ENCODE measurements around the gene CBY1.

Gene CBY1

DNA sequence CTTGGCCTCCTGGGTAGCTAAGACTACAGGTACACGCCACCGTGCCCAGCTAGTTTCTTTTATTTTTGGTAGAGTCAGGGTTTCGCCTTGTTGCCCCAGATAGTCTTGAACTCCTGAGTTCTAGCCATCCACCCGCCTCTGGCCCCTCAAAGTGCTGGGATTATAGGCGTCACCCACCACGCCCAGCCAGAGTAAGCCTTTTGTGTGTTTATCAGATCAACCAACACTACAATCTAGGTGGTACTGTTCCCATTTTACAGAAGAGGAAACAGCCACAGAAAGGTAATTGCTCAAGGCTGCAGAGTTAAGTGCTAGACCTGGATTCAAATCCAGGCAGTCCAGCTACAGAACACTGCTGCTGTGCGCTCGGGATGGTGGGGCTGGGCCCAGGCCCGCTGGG lies 28.5 kb downstream of the CBY1 start:
- Histone ChIP-seq H3K36me3 (ENCODE audit: control insufficient read depth in 1 of 2, insufficient read depth in 2 of 2, low read length in 2 of 2) (peaks cover 36 to 54% of the 10 kb centered on the region in 2 experiments), H3K4me3 (ENCODE audit: low read depth, low read length) (no peak overlapping the region), H2BK120ac (ENCODE audit: insufficient read depth, low read length, poor library complexity) (no peak overlapping the region), H2AFZ (ENCODE audit: insufficient read depth, low read length, poor library complexity) (no peak overlapping the region), H3K23ac (ENCODE audit: low read length) (no peak overlapping the region), H2AK5ac (ENCODE audit: low read length) (no peak overlapping the region), H3K4me2 (ENCODE audit: low read length) (no peak overlapping the region), H3K18ac (ENCODE audit: low read length) (no peak overlapping the region), H3K4me1 (ENCODE audit: control insufficient read depth in 1 of 2, insufficient read depth in 2 of 2, low read length in 2 of 2) (peaks cover 5 to 8% of the 10 kb centered on the region in 2 experiments), H3K4ac (ENCODE audit: low read depth, low read length) (no peak overlapping the region), H3K79me1 (ENCODE audit: low read length) (peaks cover 4% of the 10 kb centered on the region), H3K27me3 (ENCODE audit: insufficient read depth, low read length) (no peaks in the 10 kb centered on the region), H3K9ac (ENCODE audit: low read length) (no peak overlapping the region), H3K27ac (ENCODE audit: low read depth, low read length) (no peak overlapping the region), H2BK12ac (ENCODE audit: low read length) (no peak overlapping the region), H3K14ac (ENCODE audit: low read length) (no peak overlapping the region), H4K8ac (ENCODE audit: low read depth, low read length) (no peak overlapping the region), H3K79me2 (ENCODE audit: control insufficient read depth, insufficient read depth, low read length, poor library complexity) (peaks cover 3% of the 10 kb centered on the region), H2BK5ac (ENCODE audit: low read depth, low read length, poor library complexity) (no peak overlapping the region), H3K9me3 (ENCODE audit: insufficient read depth, low read depth, low read length) (no peaks in the 10 kb centered on the region), H4K12ac (ENCODE audit: low read depth, low read length) (no peak overlapping the region), H4K91ac (ENCODE audit: low read depth, low read length) (no peak overlapping the region)
- DNase-seq: no peak
- WGBS (ENCODE audit: extremely low coverage, insufficient coverage, insufficient read length): no CpG with 5 or more reads among the region's 9 CpGs

DNA sequence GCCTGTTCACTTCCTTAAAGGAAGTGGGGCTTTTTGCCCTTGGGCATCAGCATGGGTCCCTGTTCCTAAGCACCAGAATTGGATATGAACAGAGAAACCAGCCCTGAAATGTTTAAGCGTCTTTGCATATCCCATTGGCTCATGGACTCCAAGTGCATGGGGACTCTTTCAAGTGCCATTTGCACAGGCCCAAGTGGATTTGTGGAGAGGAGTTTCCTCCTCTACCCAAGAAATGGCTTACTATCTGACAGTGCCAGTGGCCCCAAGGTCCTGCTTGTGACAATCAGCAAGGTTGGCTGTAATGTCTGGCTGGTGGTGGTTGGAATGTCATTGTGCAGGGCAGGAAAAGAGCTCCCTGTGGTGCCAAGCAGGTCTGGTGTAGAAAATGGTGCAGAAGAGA lies 29.3 kb downstream of the CBY1 start:
- no CpG with 5 or more reads among the region's 1 CpG for whole genome bisulfite sequencing (ENCODE audit: extremely low coverage, insufficient coverage, insufficient read length)
- no peak for DNase-seq
- peaks cover 5 to 8% of the 10 kb centered on the region in 2 experiments for H3K4me1 ChIP-seq (ENCODE audit: control insufficient read depth in 1 of 2, insufficient read depth in 2 of 2, low read length in 2 of 2)

DNA sequence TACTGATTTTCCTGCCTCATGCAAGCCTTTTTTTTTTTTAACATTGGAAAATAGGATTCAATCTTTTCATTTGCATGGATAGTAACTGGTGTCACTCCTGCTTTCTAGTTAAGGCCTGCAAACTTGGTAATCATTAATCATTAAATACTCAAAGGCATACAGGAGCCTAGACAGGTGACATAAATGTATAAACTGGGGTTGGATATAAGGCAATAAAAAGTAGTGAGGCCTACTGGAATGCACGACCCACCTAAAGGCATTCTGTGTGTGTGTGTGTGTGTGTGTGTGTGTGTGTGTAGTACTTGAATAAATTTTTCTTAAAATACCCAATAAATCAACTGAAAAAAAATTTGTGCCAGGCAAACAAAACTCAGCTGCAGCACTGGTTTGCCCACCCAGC lies 33.2 kb downstream of the CBY1 start:
- no peaks in the 10 kb centered on the region for H3K9me3 ChIP-seq (ENCODE audit: insufficient read depth, low read depth, low read length)
- no peak overlapping the region for H4K12ac ChIP-seq (ENCODE audit: low read depth, low read length)
- H2AFZ ChIP-seq (ENCODE audit: insufficient read depth, low read length, poor library complexity): no peak overlapping the region
- WGBS (ENCODE audit: extremely low coverage, insufficient coverage, insufficient read length): no CpG with 5 or more reads among the region's 1 CpG
- peaks cover 33 to 55% of the 10 kb centered on the region in 2 experiments for H3K36me3 ChIP-seq (ENCODE audit: control insufficient read depth in 1 of 2, insufficient read depth in 2 of 2, low read length in 2 of 2)
- H3K14ac ChIP-seq (ENCODE audit: low read length): no peak overlapping the region
- H3K79me2 ChIP-seq (ENCODE audit: control insufficient read depth, insufficient read depth, low read length, poor library complexity): no peaks in the 10 kb centered on the region
- no peak overlapping the region for H3K9ac ChIP-seq (ENCODE audit: low read length)
- H2AK5ac ChIP-seq (ENCODE audit: low read length): no peak overlapping the region
- H4K91ac ChIP-seq (ENCODE audit: low read depth, low read length): no peak overlapping the region
- DNase-seq: no peak
- no peak overlapping the region for H3K4me2 ChIP-seq (ENCODE audit: low read length)
- no peak overlapping the region for H3K23ac ChIP-seq (ENCODE audit: low read length)
- no peak overlapping the region for H3K4ac ChIP-seq (ENCODE audit: low read depth, low read length)
- H3K4me3 ChIP-seq (ENCODE audit: low read depth, low read length): no peak overlapping the region
- no peak overlapping the region for H2BK120ac ChIP-seq (ENCODE audit: insufficient read depth, low read length, poor library complexity)
- no peaks in the 10 kb centered on the region for H3K4me1 ChIP-seq (ENCODE audit: control insufficient read depth in 1 of 2, insufficient read depth in 2 of 2, low read length in 2 of 2)
- no peak overlapping the region for H3K18ac ChIP-seq (ENCODE audit: low read length)
- H2BK5ac ChIP-seq (ENCODE audit: low read depth, low read length, poor library complexity): no peak overlapping the region
- H3K27me3 ChIP-seq (ENCODE audit: insufficient read depth, low read length): no peaks in the 10 kb centered on the region
- no peak overlapping the region for H3K27ac ChIP-seq (ENCODE audit: low read depth, low read length)
- no peak overlapping the region for H4K8ac ChIP-seq (ENCODE audit: low read depth, low read length)
- H2BK12ac ChIP-seq (ENCODE audit: low read length): no peak overlapping the region
- H3K79me1 ChIP-seq (ENCODE audit: low read length): no peaks in the 10 kb centered on the region

More for the DNA sequence above, 29.3 kb downstream of the CBY1 start:
- Histone ChIP-seq H4K8ac (ENCODE audit: low read depth, low read length) (no peak overlapping the region), H3K27ac (ENCODE audit: low read depth, low read length) (no peak overlapping the region), H3K4me2 (ENCODE audit: low read length) (no peak overlapping the region), H4K91ac (ENCODE audit: low read depth, low read length) (no peak overlapping the region), H3K18ac (ENCODE audit: low read length) (no peak overlapping the region), H3K79me1 (ENCODE audit: low read length) (peaks cover 4% of the 10 kb centered on the region), H2AFZ (ENCODE audit: insufficient read depth, low read length, poor library complexity) (no peak overlapping the region), H3K4ac (ENCODE audit: low read depth, low read length) (no peak overlapping the region), H4K12ac (ENCODE audit: low read depth, low read length) (no peak overlapping the region), H3K79me2 (ENCODE audit: control insufficient read depth, insufficient read depth, low read length, poor library complexity) (peaks cover 3% of the 10 kb centered on the region), H3K27me3 (ENCODE audit: insufficient read depth, low read length) (no peaks in the 10 kb centered on the region), H3K4me3 (ENCODE audit: low read depth, low read length) (no peak overlapping the region), H3K9ac (ENCODE audit: low read length) (no peak overlapping the region), H2BK120ac (ENCODE audit: insufficient read depth, low read length, poor library complexity) (no peak overlapping the region), H3K9me3 (ENCODE audit: insufficient read depth, low read depth, low read length) (no peaks in the 10 kb centered on the region), H3K14ac (ENCODE audit: low read length) (no peak overlapping the region), H2BK12ac (ENCODE audit: low read length) (no peak overlapping the region), H3K36me3 (ENCODE audit: control insufficient read depth in 1 of 2, insufficient read depth in 2 of 2, low read length in 2 of 2) (peaks cover 38 to 57% of the 10 kb centered on the region in 2 experiments), H2AK5ac (ENCODE audit: low read length) (no peak overlapping the region), H3K23ac (ENCODE audit: low read length) (no peak overlapping the region), H2BK5ac (ENCODE audit: low read depth, low read length, poor library complexity) (no peak overlapping the region)

DNA sequence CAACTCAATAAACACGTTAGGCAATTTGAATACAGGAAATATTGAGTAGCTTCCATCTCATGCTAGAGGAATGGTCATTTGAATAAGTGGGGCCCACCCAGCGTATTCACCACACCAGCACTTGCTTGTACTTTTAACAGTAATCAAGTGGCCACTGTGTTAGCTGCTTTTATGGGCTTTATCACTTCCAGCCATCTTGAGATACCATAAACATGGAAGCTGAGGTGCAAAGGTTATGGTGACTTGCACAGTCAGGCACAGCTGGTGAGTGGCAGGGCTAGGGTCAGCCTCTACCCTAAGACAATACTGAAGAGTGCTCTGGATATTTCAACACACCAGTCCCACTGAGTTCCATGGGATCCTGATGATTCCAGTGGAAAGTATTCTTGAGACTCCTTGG lies 37.6 kb downstream of the CBY1 start:
- H3K23ac ChIP-seq (ENCODE audit: low read length): no peak overlapping the region
- peak; percentile 49 to 66 for DNase-seq
- no peaks in the 10 kb centered on the region for H3K9me3 ChIP-seq (ENCODE audit: insufficient read depth, low read depth, low read length)
- no peaks in the 10 kb centered on the region for H3K79me2 ChIP-seq (ENCODE audit: control insufficient read depth, insufficient read depth, low read length, poor library complexity)
- WGBS (ENCODE audit: extremely low coverage, insufficient coverage, insufficient read length): no CpG with 5 or more reads among the region's 2 CpGs
- no peak overlapping the region for H3K14ac ChIP-seq (ENCODE audit: low read length)
- H4K8ac ChIP-seq (ENCODE audit: low read depth, low read length): no peak overlapping the region
- no peak overlapping the region for H4K91ac ChIP-seq (ENCODE audit: low read depth, low read length)
- H3K36me3 ChIP-seq (ENCODE audit: control insufficient read depth in 1 of 2, insufficient read depth in 2 of 2, low read length in 2 of 2): peaks cover 9 to 17% of the 10 kb centered on the region in 2 experiments
- H3K27ac ChIP-seq (ENCODE audit: low read depth, low read length): no peak overlapping the region
- H2AFZ ChIP-seq (ENCODE audit: insufficient read depth, low read length, poor library complexity): no peak overlapping the region
- H2BK120ac ChIP-seq (ENCODE audit: insufficient read depth, low read length, poor library complexity): no peak overlapping the region
- H3K79me1 ChIP-seq (ENCODE audit: low read length): no peaks in the 10 kb centered on the region
- no peak overlapping the region for H2BK12ac ChIP-seq (ENCODE audit: low read length)
- no peak overlapping the region for H3K4me2 ChIP-seq (ENCODE audit: low read length)
- no peak overlapping the region for H3K4me3 ChIP-seq (ENCODE audit: low read depth, low read length)
- H3K4me1 ChIP-seq (ENCODE audit: control insufficient read depth in 1 of 2, insufficient read depth in 2 of 2, low read length in 2 of 2): peaks cover 2 to 10% of the 10 kb centered on the region in 2 experiments
- no peak overlapping the region for H2AK5ac ChIP-seq (ENCODE audit: low read length)
- no peak overlapping the region for H3K4ac ChIP-seq (ENCODE audit: low read depth, low read length)
- H3K18ac ChIP-seq (ENCODE audit: low read length): no peak overlapping the region
- H3K27me3 ChIP-seq (ENCODE audit: insufficient read depth, low read length): no peaks in the 10 kb centered on the region
- no peak overlapping the region for H2BK5ac ChIP-seq (ENCODE audit: low read depth, low read length, poor library complexity)
- H4K12ac ChIP-seq (ENCODE audit: low read depth, low read length): no peak overlapping the region
- no peak overlapping the region for H3K9ac ChIP-seq (ENCODE audit: low read length)

Measured in trophoblast cell (in vitro differentiated cells and primary cell).